K562 (cell line): Measurements from ENCODE around the gene FAM174C. TPM values are rescaled to one million over a fixed set of nuclear protein-coding genes. Genes with fewer than 3 reads are reported as not detected.

Experiments used
- CREM ChIP-seq: IDR thresholded peaks from 2 replicates; pipeline ENCODE4 v1.6.1; 2014; ENCODE audit warnings: antibody characterized with exemption, low read depth
- E2F3 ChIP-seq: fragments of 250-450 bp; sonication (Bioruptor Pico); IDR thresholded peaks from 2 replicates; pipeline ENCODE4 v1.4.0; 2020; ENCODE audit warnings: mild to moderate bottlenecking
- EP400 ChIP-seq: fragments of 450-650 bp; IDR thresholded peaks from 2 replicates; pipeline ENCODE4 v1.6.1; 2017; ENCODE audit warnings: antibody characterized with exemption, mild to moderate bottlenecking, moderate library complexity
- FIP1L1 ChIP-seq: fragments of 200-400 bp; formaldehyde crosslinking; IDR thresholded peaks from 2 replicates; pipeline ENCODE4 v1.6.1; 2018; ENCODE audit warnings: mild to moderate bottlenecking, low read depth, low read length; ENCODE audit not compliant: poor library complexity, severe bottlenecking
- FUS ChIP-seq: fragments of 200-400 bp; formaldehyde crosslinking; optimal IDR thresholded peaks from 2 replicates; pipeline ENCODE3; 2017; ENCODE audit warnings: low read depth, low read length
- GABPB1 ChIP-seq: sonication (generic); formaldehyde crosslinking; IDR thresholded peaks from 2 replicates; pipeline ENCODE4 v1.8.0; 2022; ENCODE audit warnings: mild to moderate bottlenecking, missing genetic modification reagents
- HDAC8 ChIP-seq: fragments of 450-650 bp; IDR thresholded peaks from 2 replicates; pipeline ENCODE4 v1.6.1; 2016; ENCODE audit warnings: mild to moderate bottlenecking, missing genetic modification characterization, moderate library complexity, missing compliant biosample characterization
- HDGF ChIP-seq: fragments of 450-650 bp; IDR thresholded peaks from 2 replicates; pipeline ENCODE4 v1.6.1; 2016
- HNRNPLL ChIP-seq: fragments of 200-400 bp; formaldehyde crosslinking; IDR thresholded peaks from 2 replicates; pipeline ENCODE4 v1.6.1; 2017; ENCODE audit warnings: low read length, low read depth, mild to moderate bottlenecking; ENCODE audit not compliant: poor library complexity, severe bottlenecking
- KDM5B ChIP-seq: fragments of 200-600 bp; sonication (generic); IDR thresholded peaks from 2 replicates; pipeline ENCODE4 v1.6.1; 2012; ENCODE audit warnings: low read depth, mild to moderate bottlenecking, moderate library complexity, low read length, control low read depth, inconsistent platforms; ENCODE audit not compliant: insufficient replicate concordance
- KLF13 ChIP-seq: fragments of 450-650 bp; IDR thresholded peaks from 2 replicates; pipeline ENCODE4 v1.6.1; 2016; ENCODE audit warnings: missing genetic modification characterization, low read depth, mild to moderate bottlenecking, missing compliant biosample characterization, moderate library complexity, borderline replicate concordance
- RBFOX2 ChIP-seq: fragments of 200-400 bp; formaldehyde crosslinking; IDR thresholded peaks from 2 replicates; pipeline ENCODE4 v1.6.1; 2017; ENCODE audit warnings: low read depth, mild to moderate bottlenecking, low read length, moderate library complexity
- RBM39 ChIP-seq: fragments of 200-400 bp; formaldehyde crosslinking; optimal IDR thresholded peaks from 2 replicates; pipeline ENCODE3; 2018; ENCODE audit warnings: low read depth, low read length
- SMAD4 ChIP-seq: fragments of 250-450 bp; sonication (Bioruptor Pico); conservative IDR thresholded peaks from 2 replicates; pipeline ENCODE4 v1.8.0; 2021; ENCODE audit warnings: inconsistent platforms, mild to moderate bottlenecking, moderate library complexity
- SOX6 ChIP-seq: fragments of 450-650 bp; IDR thresholded peaks from 2 replicates; pipeline ENCODE4 v1.6.1; 2014; ENCODE audit warnings: mild to moderate bottlenecking
- SPI1 ChIP-seq: IDR thresholded peaks from 2 replicates; pipeline ENCODE4 v1.6.1; 2011; ENCODE audit warnings: low read depth, low read length, control low read depth, borderline replicate concordance
- ZBTB17 ChIP-seq: fragments of 450-650 bp; formaldehyde crosslinking; IDR thresholded peaks from 2 replicates; pipeline ENCODE4 v1.4.0; 2020; ENCODE audit warnings: mild to moderate bottlenecking
- ZNF764 ChIP-seq: fragments of 250-450 bp; sonication (Bioruptor Pico); IDR thresholded peaks from 2 replicates; pipeline ENCODE4 v1.4.0; 2020; ENCODE audit warnings: low read depth, mild to moderate bottlenecking, moderate library complexity
- polyA plus RNA-seq, 8 experiments: library from polyadenylated mRNA; depleted of rRNA in 4 of 8; stranded (reverse) in 5 of 8; unstranded in 3 of 8; fragments of >200 nt; fragmentation: Nextera tagmentation in 2 of 8; fragmentation: Illumina TruSeq in 1 of 8; extraction: Ambion mirVana in 2 of 8; extraction: Trizol in 1 of 8; gene quantifications; 2 replicates each; pipeline versions ENCODE4 v1.2.1 to v1.2.3, GENCODE V29; 2011 to 2014; ENCODE audit warnings: inconsistent platforms in 1 of 8, missing spikeins in 1 of 8
- total RNA-seq, 7 experiments: library from RNA; depleted of rRNA in 6 of 7; stranded (reverse); fragments of >200 nt in 6 of 7; fragmentation: Illumina TruSeq in 2 of 7; extraction: Trizol in 2 of 7; gene quantifications; 2 replicates each; pipeline versions ENCODE4 v1.2.1 to v1.2.3, GENCODE V29; 2011 to 2021; ENCODE audit warnings: low replicate concordance in 1 of 7
- TF ChIP-seq, protein P1 (sequence below), 2 experiments: fragments of 450-650 bp; conservative IDR thresholded peaks; 2 replicates each; pipeline ENCODE4 v1.6.1; 2017; ENCODE audit warnings: mild to moderate bottlenecking in 2 of 2, moderate library complexity in 2 of 2
- TF ChIP-seq, protein P2 (sequence below): fragments of 450-650 bp; IDR thresholded peaks from one replicate; pipeline ENCODE4 v1.6.1; 2018; ENCODE audit warnings: mild to moderate bottlenecking, moderate library complexity; ENCODE audit not compliant: partially characterized antibody
- TF ChIP-seq, protein P3 (sequence below): sonication (generic); formaldehyde crosslinking; IDR thresholded peaks from 2 replicates; pipeline ENCODE4 v1.8.0; 2022; ENCODE audit warnings: mild to moderate bottlenecking, missing genetic modification reagents
- TF ChIP-seq, protein P4 (sequence below): sonication (generic); formaldehyde crosslinking; IDR thresholded peaks from 2 replicates; pipeline ENCODE4 v1.8.0; 2022; ENCODE audit warnings: mild to moderate bottlenecking, missing genetic modification reagents, borderline replicate concordance

Gene FAM174C
- total and polyA plus RNA-seq, 9 of the 15 experiments (the other 6 are each of a cell fraction or from before 2014, with no cell fraction given), result 0.66 to 89.6 (median 20.3) TPM

DNA sequence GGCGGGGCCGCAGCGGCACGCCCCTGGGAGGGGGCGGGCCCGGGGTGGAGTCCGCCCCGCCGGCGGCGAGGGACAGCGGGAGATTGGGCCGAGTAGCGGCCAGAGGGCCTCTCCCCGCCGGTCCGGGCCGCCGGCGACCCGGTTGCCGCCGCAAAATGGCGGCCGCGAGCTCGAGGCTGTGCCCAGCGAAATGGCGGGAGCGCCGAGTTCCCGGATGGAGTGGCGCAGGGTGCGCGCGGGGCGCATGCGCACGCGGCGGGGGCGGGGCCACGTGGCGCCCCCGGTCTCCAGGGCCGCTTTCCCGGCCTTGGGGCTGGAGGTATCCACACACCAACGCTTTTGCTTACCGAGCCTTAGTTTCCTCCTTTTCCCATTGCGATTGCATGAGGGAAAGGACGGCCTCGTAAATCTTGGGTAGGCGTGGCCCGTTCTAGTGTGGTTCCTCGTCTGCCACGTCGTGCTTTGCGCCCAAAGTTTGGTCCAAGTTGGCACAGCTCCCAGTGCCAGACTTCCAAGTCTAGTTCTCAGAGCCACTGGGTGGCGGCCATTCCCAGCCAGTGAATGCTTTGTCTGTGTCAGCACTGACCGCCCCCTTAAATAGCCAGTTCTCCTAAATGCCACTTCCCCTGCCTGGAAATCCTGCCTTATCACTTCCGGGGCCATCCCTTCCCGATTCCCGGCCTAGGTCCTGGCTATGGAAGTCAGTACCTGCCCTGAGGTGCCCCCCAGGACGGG is 5.7 kb upstream of the FAM174C start (continued):
- TF ChIP-seq, protein P1, sequence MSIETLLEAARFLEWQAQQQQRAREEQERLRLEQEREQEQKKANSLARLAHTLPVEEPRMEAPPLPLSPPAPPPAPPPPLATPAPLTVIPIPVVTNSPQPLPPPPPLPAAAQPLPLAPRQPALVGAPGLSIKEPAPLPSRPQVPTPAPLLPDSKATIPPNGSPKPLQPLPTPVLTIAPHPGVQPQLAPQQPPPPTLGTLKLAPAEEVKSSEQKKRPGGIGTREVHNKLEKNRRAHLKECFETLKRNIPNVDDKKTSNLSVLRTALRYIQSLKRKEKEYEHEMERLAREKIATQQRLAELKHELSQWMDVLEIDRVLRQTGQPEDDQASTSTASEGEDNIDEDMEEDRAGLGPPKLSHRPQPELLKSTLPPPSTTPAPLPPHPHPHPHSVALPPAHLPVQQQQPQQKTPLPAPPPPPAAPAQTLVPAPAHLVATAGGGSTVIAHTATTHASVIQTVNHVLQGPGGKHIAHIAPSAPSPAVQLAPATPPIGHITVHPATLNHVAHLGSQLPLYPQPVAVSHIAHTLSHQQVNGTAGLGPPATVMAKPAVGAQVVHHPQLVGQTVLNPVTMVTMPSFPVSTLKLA (conservative IDR thresholded peaks at IDR 0.05), result peak; percentile 88 to 92
- peak; percentile 92 for TF ChIP-seq ZBTB17
- no peak for TF ChIP-seq ZNF764 (CRISPR knock-in tag)
- peak; percentile 31 for TF ChIP-seq HNRNPLL
- peak; percentile 82 for TF ChIP-seq RBM39
- TF ChIP-seq GABPB1 (CRISPR knock-in tag), result peak; percentile 51; the same call in 1 of the 2 replicates
- peak; percentile 79 for TF ChIP-seq FUS
- TF ChIP-seq, protein P2, sequence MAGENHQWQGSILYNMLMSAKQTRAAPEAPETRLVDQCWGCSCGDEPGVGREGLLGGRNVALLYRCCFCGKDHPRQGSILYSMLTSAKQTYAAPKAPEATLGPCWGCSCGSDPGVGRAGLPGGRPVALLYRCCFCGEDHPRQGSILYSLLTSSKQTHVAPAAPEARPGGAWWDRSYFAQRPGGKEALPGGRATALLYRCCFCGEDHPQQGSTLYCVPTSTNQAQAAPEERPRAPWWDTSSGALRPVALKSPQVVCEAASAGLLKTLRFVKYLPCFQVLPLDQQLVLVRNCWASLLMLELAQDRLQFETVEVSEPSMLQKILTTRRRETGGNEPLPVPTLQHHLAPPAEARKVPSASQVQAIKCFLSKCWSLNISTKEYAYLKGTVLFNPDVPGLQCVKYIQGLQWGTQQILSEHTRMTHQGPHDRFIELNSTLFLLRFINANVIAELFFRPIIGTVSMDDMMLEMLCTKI, result no peak
- peak; percentile 80; the same call in 1 of the 2 replicates for TF ChIP-seq EP400
- TF ChIP-seq CREM, result 0 out of 2 replicates have a peak, but pooled peaks have one; percentile 37
- peak; percentile 78 for TF ChIP-seq SMAD4 (CRISPR knock-in tag)
- TF ChIP-seq KLF13 (tag), result 0 out of 2 replicates have a peak, but pooled peaks have one; percentile 69
- TF ChIP-seq, protein P3, sequence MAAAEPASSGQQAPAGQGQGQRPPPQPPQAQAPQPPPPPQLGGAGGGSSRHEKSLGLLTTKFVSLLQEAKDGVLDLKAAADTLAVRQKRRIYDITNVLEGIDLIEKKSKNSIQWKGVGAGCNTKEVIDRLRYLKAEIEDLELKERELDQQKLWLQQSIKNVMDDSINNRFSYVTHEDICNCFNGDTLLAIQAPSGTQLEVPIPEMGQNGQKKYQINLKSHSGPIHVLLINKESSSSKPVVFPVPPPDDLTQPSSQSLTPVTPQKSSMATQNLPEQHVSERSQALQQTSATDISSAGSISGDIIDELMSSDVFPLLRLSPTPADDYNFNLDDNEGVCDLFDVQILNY, result no peak
- peak; percentile 92 for TF ChIP-seq KDM5B
- TF ChIP-seq RBFOX2, result peak; percentile 100
- 0 out of 2 replicates have a peak, but pooled peaks have one; percentile 3 for TF ChIP-seq SOX6
- peak; percentile 92 for TF ChIP-seq E2F3 (CRISPR knock-in tag)
- TF ChIP-seq, protein P4, sequence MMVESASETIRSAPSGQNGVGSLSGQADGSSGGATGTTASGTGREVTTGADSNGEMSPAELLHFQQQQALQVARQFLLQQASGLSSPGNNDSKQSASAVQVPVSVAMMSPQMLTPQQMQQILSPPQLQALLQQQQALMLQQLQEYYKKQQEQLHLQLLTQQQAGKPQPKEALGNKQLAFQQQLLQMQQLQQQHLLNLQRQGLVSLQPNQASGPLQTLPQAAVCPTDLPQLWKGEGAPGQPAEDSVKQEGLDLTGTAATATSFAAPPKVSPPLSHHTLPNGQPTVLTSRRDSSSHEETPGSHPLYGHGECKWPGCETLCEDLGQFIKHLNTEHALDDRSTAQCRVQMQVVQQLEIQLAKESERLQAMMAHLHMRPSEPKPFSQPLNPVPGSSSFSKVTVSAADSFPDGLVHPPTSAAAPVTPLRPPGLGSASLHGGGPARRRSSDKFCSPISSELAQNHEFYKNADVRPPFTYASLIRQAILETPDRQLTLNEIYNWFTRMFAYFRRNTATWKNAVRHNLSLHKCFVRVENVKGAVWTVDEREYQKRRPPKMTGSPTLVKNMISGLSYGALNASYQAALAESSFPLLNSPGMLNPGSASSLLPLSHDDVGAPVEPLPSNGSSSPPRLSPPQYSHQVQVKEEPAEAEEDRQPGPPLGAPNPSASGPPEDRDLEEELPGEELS (CRISPR knock-in tag), result peak; percentile 23; the same call in 1 of the 2 replicates
- peak; percentile 62 for TF ChIP-seq SPI1
- TF ChIP-seq HDAC8 (tag), result 0 out of 2 replicates have a peak, but pooled peaks have one; percentile 51
- 0 out of 2 replicates have a peak, but pooled peaks have one; percentile 30 for TF ChIP-seq HDGF
- TF ChIP-seq FIP1L1, result peak; percentile 86
